Measurements from ENCODE around the gene PLXNA3. TPM values are rescaled to one million over a fixed set of nuclear protein-coding genes. Genes with fewer than 3 reads are reported as not detected.
A peak's percentile ranks its signal among the peaks of the same experiment; 100 is the strongest.

Gene PLXNA3
- total and polyA plus RNA-seq, 2 donors from 2014 or later, result 4.9 to 40.5 TPM

- Histone ChIP-seq H3K4me3 (ENCODE audit: low read length in 3 of 3) (no peak overlapping the region), H3K27me3 (ENCODE audit: control insufficient read depth, insufficient read depth, low read length) (no peaks in the 10 kb centered on the region), H3K4me1 (ENCODE audit: control insufficient read depth in 2 of 3, insufficient read depth in 2 of 3, low read depth in 1 of 3, low read length in 3 of 3) (peaks cover 0 to 16% (median 3%) of the 10 kb centered on the region in 3 donors), H3K9ac (ENCODE audit: low read length in 3 of 3) (no peak overlapping the region), H3K9me3 (ENCODE audit: control insufficient read depth in 2 of 3, insufficient read depth in 1 of 3, low read length in 3 of 3) (no peaks in the 10 kb centered on the region), H3K27ac (ENCODE audit: low read depth in 2 of 2, low read length in 2 of 2) (no peak overlapping the region), H3K36me3 (ENCODE audit: control insufficient read depth in 2 of 3, insufficient read depth in 3 of 3, low read length in 3 of 3) (peaks cover 0 to 7% (median 4%) of the 10 kb centered on the region in 3 donors)
- no peak for TF ChIP-seq CTCF (IDR thresholded peaks at IDR 0.05; ENCODE audit: borderline replicate concordance, extremely low read depth, insufficient read depth)
- intact Hi-C loops (cut with DNase I), result no loop called here
- DNase-seq, result no peak
- FAIRE-seq, result no peak
Observed at GRCh38 chrX:154439841-154440240, 18.2 kb upstream of the PLXNA3 start.

GRCh38 chrX:154440623-154441357, 17.3 kb upstream of the PLXNA3 start:
- Histone ChIP-seq H3K27me3 (ENCODE audit: control insufficient read depth, insufficient read depth, low read length) (no peaks in the 10 kb centered on the region), H3K27ac (ENCODE audit: low read depth in 2 of 2, low read length in 2 of 2) (no peak overlapping the region), H3K4me3 (ENCODE audit: low read length in 3 of 3) (no peak overlapping the region), H3K36me3 (ENCODE audit: control insufficient read depth in 2 of 3, insufficient read depth in 3 of 3, low read length in 3 of 3) (peaks cover 0 to 7% (median 3%) of the 10 kb centered on the region in 3 donors), H3K4me1 (ENCODE audit: control insufficient read depth in 2 of 3, insufficient read depth in 2 of 3, low read depth in 1 of 3, low read length in 3 of 3) (peaks cover 0 to 20% (median 3%) of the 10 kb centered on the region in 3 donors), H3K9ac (ENCODE audit: low read length in 3 of 3) (no peak overlapping the region), H3K9me3 (ENCODE audit: control insufficient read depth in 2 of 3, insufficient read depth in 1 of 3, low read length in 3 of 3) (no peaks in the 10 kb centered on the region)
- no peak for TF ChIP-seq CTCF (IDR thresholded peaks at IDR 0.05; ENCODE audit: borderline replicate concordance, extremely low read depth, insufficient read depth)
- DNase-seq (peak in 1 of 5 donors; percentile 70), FAIRE-seq (no peak)
- intact Hi-C loops (cut with DNase I), result no loop called here

- no peak for FAIRE-seq
Observed at GRCh38 chrX:154441564-154441963, 16.5 kb upstream of the PLXNA3 start.

More at GRCh38 chrX:154441564-154441963, 16.5 kb upstream of the PLXNA3 start:
- peaks cover 0 to 20% (median 3%) of the 10 kb centered on the region in 3 donors for H3K4me1 ChIP-seq (ENCODE audit: control insufficient read depth in 2 of 3, insufficient read depth in 2 of 3, low read depth in 1 of 3, low read length in 3 of 3)
- DNase-seq, result no peak
- no peak overlapping the region for H3K4me3 ChIP-seq (ENCODE audit: low read length in 3 of 3)
- peaks cover 0 to 7% (median 3%) of the 10 kb centered on the region in 3 donors for H3K36me3 ChIP-seq (ENCODE audit: control insufficient read depth in 2 of 3, insufficient read depth in 3 of 3, low read length in 3 of 3)
- intact Hi-C loops (cut with DNase I), result no loop called here
- H3K27ac ChIP-seq (ENCODE audit: low read depth in 2 of 2, low read length in 2 of 2), result no peak overlapping the region
- H3K9ac ChIP-seq (ENCODE audit: low read length in 3 of 3), result no peak overlapping the region
- H3K9me3 ChIP-seq (ENCODE audit: control insufficient read depth in 2 of 3, insufficient read depth in 1 of 3, low read length in 3 of 3), result no peaks in the 10 kb centered on the region
- no peaks in the 10 kb centered on the region for H3K27me3 ChIP-seq (ENCODE audit: control insufficient read depth, insufficient read depth, low read length)
- TF ChIP-seq CTCF (IDR thresholded peaks at IDR 0.05; ENCODE audit: borderline replicate concordance, extremely low read depth, insufficient read depth), result no peak
